ENCODE measurements around the gene UBE2E2. TPM values are rescaled to one million over a fixed set of nuclear protein-coding genes. Genes with fewer than 3 reads are reported as not detected.

UBE2E2 gene
- polyA plus RNA-seq, 1 donor (not counting 4 experiments of a cell fraction or from before 2014, with no cell fraction given): 63.2 TPM

GRCh38 chr3:23494967-23495366 is 291.8 kb downstream of the UBE2E2 start:
- peak; percentile 46 for FAIRE-seq

GRCh38 chr3:23495507-23495906 is 292.4 kb downstream of the UBE2E2 start:
- no peak for TF ChIP-seq EZH2 (IDR thresholded peaks at IDR 0.05; ENCODE audit: low read length)
- no peak for TF ChIP-seq CTCF (optimal IDR thresholded peaks at IDR 0.05 in 1 of 3, IDR thresholded peaks at IDR 0.05 in 1 of 3, conservative IDR thresholded peaks at IDR 0.05 in 1 of 3; ENCODE audit: extremely low read depth in 1 of 3, insufficient read depth in 2 of 3, low read length in 3 of 3)
- Histone ChIP-seq H3K9me1 (ENCODE audit: control insufficient read depth, extremely low read depth, insufficient read depth, low read length) (no peaks in the 10 kb centered on the region), H3K9me3 (ENCODE audit: control insufficient read depth, low read depth, low read length) (no peaks in the 10 kb centered on the region), H3K79me2 (ENCODE audit: control insufficient read depth, insufficient read depth, low read length) (no peaks in the 10 kb centered on the region), H3K9ac (ENCODE audit: control insufficient read depth, extremely low read depth, insufficient read depth, low read length) (no peak overlapping the region), H3K27me3 (ENCODE audit: control insufficient read depth, extremely low read depth, insufficient read depth, low read length) (no peaks in the 10 kb centered on the region), H3K27ac (ENCODE audit: control insufficient read depth, insufficient read depth, low read length) (no peak overlapping the region), H3K4me1 (ENCODE audit: control insufficient read depth, extremely low read depth, insufficient read depth, low read length) (peaks cover 9% of the 10 kb centered on the region), H3K4me2 (ENCODE audit: control insufficient read depth, extremely low read depth, insufficient read depth, low read depth, low read length) (peak overlapping the region; percentile 52), H3K4me3 (ENCODE audit: control insufficient read depth in 2 of 3, extremely low read depth in 1 of 3, insufficient read depth in 2 of 3, low read depth in 1 of 3, low read length in 3 of 3) (no peak overlapping the region), H4K20me1 (ENCODE audit: control insufficient read depth, extremely low read depth, insufficient read depth, low read length) (no peaks in the 10 kb centered on the region), H3K36me3 (ENCODE audit: control insufficient read depth in 2 of 2, extremely low read depth in 1 of 2, insufficient read depth in 2 of 2, low read length in 2 of 2) (no peaks in the 10 kb centered on the region), H2AFZ (ENCODE audit: control insufficient read depth, low read length) (peak overlapping the region; percentile 33)
- peak; percentile 86 for FAIRE-seq
- no peak for DNase-seq (ENCODE audit: low read depth, low spot score)
- dilution Hi-C loops (cut with MboI; ENCODE audit: extremely low pct_ligation_motif_present, low sequenced_read_pairs): no loop called here

More at GRCh38 chr3:23494967-23495366, 291.8 kb downstream of the UBE2E2 start:
- H3K79me2 ChIP-seq (ENCODE audit: control insufficient read depth, insufficient read depth, low read length): no peaks in the 10 kb centered on the region
- no peaks in the 10 kb centered on the region for H3K9me1 ChIP-seq (ENCODE audit: control insufficient read depth, extremely low read depth, insufficient read depth, low read length)
- peaks cover 9% of the 10 kb centered on the region for H3K4me1 ChIP-seq (ENCODE audit: control insufficient read depth, extremely low read depth, insufficient read depth, low read length)
- H3K27ac ChIP-seq (ENCODE audit: control insufficient read depth, insufficient read depth, low read length): no peak overlapping the region
- TF ChIP-seq EZH2 (IDR thresholded peaks at IDR 0.05; ENCODE audit: low read length): no peak
- no peak for TF ChIP-seq CTCF (optimal IDR thresholded peaks at IDR 0.05 in 1 of 3, IDR thresholded peaks at IDR 0.05 in 1 of 3, conservative IDR thresholded peaks at IDR 0.05 in 1 of 3; ENCODE audit: extremely low read depth in 1 of 3, insufficient read depth in 2 of 3, low read length in 3 of 3)
- H3K4me2 ChIP-seq (ENCODE audit: control insufficient read depth, extremely low read depth, insufficient read depth, low read depth, low read length): peak overlapping the region; percentile 52
- dilution Hi-C loops (cut with MboI; ENCODE audit: extremely low pct_ligation_motif_present, low sequenced_read_pairs): no loop called here
- no peak overlapping the region for H3K9ac ChIP-seq (ENCODE audit: control insufficient read depth, extremely low read depth, insufficient read depth, low read length)
- H3K4me3 ChIP-seq (ENCODE audit: control insufficient read depth in 2 of 3, extremely low read depth in 1 of 3, insufficient read depth in 2 of 3, low read depth in 1 of 3, low read length in 3 of 3): no peak overlapping the region
- H2AFZ ChIP-seq (ENCODE audit: control insufficient read depth, low read length): peak overlapping the region; percentile 2
- DNase-seq (ENCODE audit: low read depth, low spot score): no peak
- no peaks in the 10 kb centered on the region for H3K27me3 ChIP-seq (ENCODE audit: control insufficient read depth, extremely low read depth, insufficient read depth, low read length)
- no peaks in the 10 kb centered on the region for H3K9me3 ChIP-seq (ENCODE audit: control insufficient read depth, low read depth, low read length)
- no peaks in the 10 kb centered on the region for H4K20me1 ChIP-seq (ENCODE audit: control insufficient read depth, extremely low read depth, insufficient read depth, low read length)
- no peaks in the 10 kb centered on the region for H3K36me3 ChIP-seq (ENCODE audit: control insufficient read depth in 2 of 2, extremely low read depth in 1 of 2, insufficient read depth in 2 of 2, low read length in 2 of 2)

Measured in keratinocyte (primary cell).